HepG2 (cell line): ENCODE results near the gene ESRP2. TPM values are rescaled to one million over a fixed set of nuclear protein-coding genes. Genes with fewer than 3 reads are reported as not detected.
A peak's percentile ranks its signal among the peaks of the same experiment; 100 is the strongest.

Experiments used
- DNMT3B ChIP-seq: conservative IDR thresholded peaks from 2 replicates; pipeline ENCODE4 v1.6.1; 2016; ENCODE audit warnings: missing biosample characterization, control low read depth
- KLF9 ChIP-seq: IDR thresholded peaks from 2 replicates; pipeline ENCODE4 v1.6.1; 2016; ENCODE audit warnings: low read depth
- NAIF1 ChIP-seq: sonication (generic); formaldehyde crosslinking; IDR thresholded peaks from 2 replicates; pipeline ENCODE4 v1.5.0; 2020; ENCODE audit warnings: mild to moderate bottlenecking, missing genetic modification reagents, borderline replicate concordance
- NFKB2 ChIP-seq: sonication (generic); formaldehyde crosslinking; IDR thresholded peaks from 2 replicates; pipeline ENCODE4 v1.4.0; 2020; ENCODE audit warnings: missing genetic modification reagents, borderline replicate concordance
- NR3C1 ChIP-seq: sonication (generic); formaldehyde crosslinking; IDR thresholded peaks from 2 replicates; pipeline ENCODE4 v1.4.0; 2020; ENCODE audit warnings: missing genetic modification reagents
- PBX2 ChIP-seq: IDR thresholded peaks from 2 replicates; pipeline ENCODE4 v1.6.1; 2016; ENCODE audit warnings: control low read depth
- THYN1 ChIP-seq: sonication (generic); formaldehyde crosslinking; IDR thresholded peaks from 2 replicates; pipeline ENCODE4 v1.8.1; 2023; ENCODE audit warnings: low read depth, mild to moderate bottlenecking, moderate library complexity, missing genetic modification reagents, borderline replicate concordance
- UBTF ChIP-seq: sonication (generic); formaldehyde crosslinking; IDR thresholded peaks from 2 replicates; pipeline ENCODE4 v1.4.0; 2020; ENCODE audit warnings: mild to moderate bottlenecking, missing genetic modification reagents
- XBP1 ChIP-seq: sonication (generic); formaldehyde crosslinking; IDR thresholded peaks from 2 replicates; pipeline ENCODE4 v1.5.0; 2020; ENCODE audit warnings: missing genetic modification reagents
- ZBTB38 ChIP-seq: sonication (generic); formaldehyde crosslinking; IDR thresholded peaks from 2 replicates; pipeline ENCODE4 v1.5.1; 2020; ENCODE audit warnings: mild to moderate bottlenecking, missing genetic modification reagents
- ZBTB8A ChIP-seq: sonication (generic); formaldehyde crosslinking; IDR thresholded peaks from 2 replicates; pipeline ENCODE4 v1.4.0; 2020; ENCODE audit warnings: mild to moderate bottlenecking, low read depth, missing genetic modification reagents, borderline replicate concordance
- ZNF274 ChIP-seq: sonication (generic); formaldehyde crosslinking; IDR thresholded peaks from 2 replicates; pipeline ENCODE4 v1.5.1; 2020; ENCODE audit warnings: mild to moderate bottlenecking, missing genetic modification reagents
- ZNF318 ChIP-seq: sonication (generic); formaldehyde crosslinking; IDR thresholded peaks from 2 replicates; pipeline ENCODE4 v1.4.0; 2020; ENCODE audit warnings: mild to moderate bottlenecking, missing genetic modification reagents
- ZNF382 ChIP-seq: sonication (generic); formaldehyde crosslinking; IDR thresholded peaks from 2 replicates; pipeline ENCODE4 v1.5.0; 2020; ENCODE audit warnings: missing genetic modification reagents, mild to moderate bottlenecking, borderline replicate concordance
- ZNF558 ChIP-seq: sonication (generic); formaldehyde crosslinking; IDR thresholded peaks from 2 replicates; pipeline ENCODE4 v1.9.0; 2022; ENCODE audit warnings: mild to moderate bottlenecking, missing genetic modification reagents, borderline replicate concordance
- ZNF607 ChIP-seq: sonication (generic); formaldehyde crosslinking; IDR thresholded peaks from 2 replicates; pipeline ENCODE4 v1.5.1; 2020; ENCODE audit warnings: missing genetic modification reagents, mild to moderate bottlenecking, borderline replicate concordance
- ZSCAN25 ChIP-seq: sonication (generic); formaldehyde crosslinking; IDR thresholded peaks from 2 replicates; pipeline ENCODE4 v1.8.0; 2022; ENCODE audit warnings: mild to moderate bottlenecking, missing genetic modification reagents
- polyA plus RNA-seq, 8 experiments: library from polyadenylated mRNA; depleted of rRNA in 3 of 8; stranded (reverse) in 7 of 8; unstranded in 1 of 8; fragments of >200 nt; fragmentation: Illumina TruSeq in 4 of 8; extraction: Trizol in 4 of 8; gene quantifications; 2 replicates each; pipeline versions ENCODE4 v1.2.1 to v1.2.3, GENCODE V29; 2011 to 2016; ENCODE audit warnings: low read depth in 4 of 8, missing spikeins in 1 of 8, mixed read lengths in 1 of 8; ENCODE audit not compliant: insufficient read depth in 1 of 8
- total RNA-seq, 5 experiments: library from RNA; depleted of rRNA; stranded (reverse); fragments of >200 nt; fragmentation: Illumina TruSeq; extraction: Trizol; gene quantifications; 2 replicates each; pipeline ENCODE4 v1.2.3, GENCODE V29; 2016; ENCODE audit warnings: low read depth in 1 of 5

Gene ESRP2
- total and polyA plus RNA-seq, 2 of the 13 experiments (the other 11 are each of a cell fraction or from before 2014, with no cell fraction given) = 21.1 to 32.4 TPM

GRCh38 chr16:68234188-68235107 lies 1.5 kb downstream of the ESRP2 start (continued):
- no peak for TF ChIP-seq XBP1 (CRISPR knock-in tag)
- peak; percentile 62; the same call in 1 of the 2 replicates for TF ChIP-seq ZBTB38 (CRISPR knock-in tag)
- TF ChIP-seq ZNF607 = 0 out of 2 replicates have a peak, but pooled peaks have one; percentile 56
- no peak for TF ChIP-seq ZNF318
- TF ChIP-seq DNMT3B = no peak
- TF ChIP-seq ZBTB8A (CRISPR knock-in tag) = no peak; the same call in 1 of the 2 replicates
- no peak for TF ChIP-seq NAIF1 (CRISPR knock-in tag)
- TF ChIP-seq KLF9 (CRISPR knock-in tag) = no peak
- TF ChIP-seq ZSCAN25 (CRISPR knock-in tag) = no peak; the same call in 1 of the 2 replicates
- no peak for TF ChIP-seq THYN1
- TF ChIP-seq ZNF274 (CRISPR knock-in tag) = no peak; the same call in 1 of the 2 replicates
- 0 out of 2 replicates have a peak, but pooled peaks have one; percentile 17 for TF ChIP-seq PBX2 (CRISPR knock-in tag)
- no peak for TF ChIP-seq NR3C1 (CRISPR knock-in tag)
- no peak; the same call in 1 of the 2 replicates for TF ChIP-seq NFKB2 (CRISPR knock-in tag)
- no peak for TF ChIP-seq ZNF558 (CRISPR knock-in tag)
- no peak for TF ChIP-seq ZNF382 (CRISPR knock-in tag)
- TF ChIP-seq UBTF (CRISPR knock-in tag) = no peak
